Measurements from ENCODE around the gene TSPOAP1. TPM values are rescaled to one million over a fixed set of nuclear protein-coding genes. Genes with fewer than 3 reads are reported as not detected.

Gene TSPOAP1
- total and polyA plus RNA-seq, 2 of the 4 experiments (the other 2 are of a cell fraction), result 0.90 to 1.6 TPM

- in situ Hi-C loops (cut with MboI; ENCODE audit: low sequenced_read_pairs) (no loop called here), dilution Hi-C loops (cut with HindIII; ENCODE audit: low sequenced_read_pairs, unreplicated experiment) (no loop called here), intact Hi-C loops (cut with micrococcal nuclease) (loop anchor here (1.0 to 5.0 kb wide), 5 partner anchors 27 to 165 kb away; partner anchors contain the start of gene RNF43)
- Histone ChIP-seq H3K9me1 (ENCODE audit: insufficient read depth, low read length) (no peaks in the 10 kb centered on the region), H3K4me1 (ENCODE audit: control insufficient read depth, insufficient read depth, low read length) (no peaks in the 10 kb centered on the region), H3K27me3 (ENCODE audit: control insufficient read depth, insufficient read depth, low read length) (no peaks in the 10 kb centered on the region), H2BK120ac (ENCODE audit: low read depth, low read length) (peak within 1 kb of the TSS; percentile 41), H3K9ac (ENCODE audit: low read depth, low read length) (peak within 1 kb of the TSS; percentile 98), H3K27ac (ENCODE audit: insufficient read depth, low read length) (peak within 1 kb of the TSS; percentile 94), H3K4me3 (ENCODE audit: insufficient read depth, low read depth, low read length) (peak within 1 kb of the TSS; percentile 94), H2BK20ac (ENCODE audit: low read depth, low read length) (no peak within 1 kb of the TSS), H4K5ac (ENCODE audit: low read depth, low read length) (peak within 1 kb of the TSS; percentile 94), H3K4ac (ENCODE audit: low read depth, low read length) (peak within 1 kb of the TSS; percentile 97), H3K4me2 (ENCODE audit: low read depth, low read length) (peak within 1 kb of the TSS; percentile 100), H3K56ac (ENCODE audit: extremely low read depth, insufficient read depth, low read length) (peak within 1 kb of the TSS; percentile 73), H3K36me3 (ENCODE audit: control insufficient read depth, insufficient read depth, low read length) (peaks cover 17% of the 10 kb centered on the region), H2BK15ac (ENCODE audit: low read depth, low read length) (no peak within 1 kb of the TSS), H4K8ac (ENCODE audit: low read depth in 2 of 2, low read length in 2 of 2) (peak within 1 kb of the TSS; percentile 78 to 99), H3K9me3 (ENCODE audit: control insufficient read depth, insufficient read depth, low read length) (no peaks in the 10 kb centered on the region), H3K23ac (ENCODE audit: low read depth, low read length) (peak within 1 kb of the TSS; percentile 85), H2AFZ (replicated peaks; ENCODE audit: low read length, poor library complexity) (peak within 1 kb of the TSS; percentile 97), H3K14ac (replicated peaks; ENCODE audit: low read depth, low read length) (peak within 1 kb of the TSS; percentile 95), H3K18ac (ENCODE audit: low read depth, low read length) (peak within 1 kb of the TSS; percentile 82), H2AK5ac (ENCODE audit: low read depth, low read length) (peak within 1 kb of the TSS; percentile 95), H2BK5ac (ENCODE audit: low read depth, low read length, poor library complexity, severe bottlenecking) (peak within 1 kb of the TSS; percentile 82), H2AK9ac (replicated peaks; ENCODE audit: low read depth, low read length, poor library complexity) (peak within 1 kb of the TSS; percentile 99), H4K20me1 (ENCODE audit: insufficient read depth, low read length) (no peaks in the 10 kb centered on the region), H4K91ac (ENCODE audit: insufficient read depth, low read depth, low read length) (peak within 1 kb of the TSS; percentile 77), H3K79me1 (ENCODE audit: low read depth in 1 of 2, low read length in 2 of 2) (peaks cover 20 to 29% of the 10 kb centered on the region in 2 experiments)
- CTCF ChIA-PET, result interaction anchor here (1.2 to 1.6 kb wide), 3 partner anchors 34 to 66 kb away, joined by 5 to 7 read pairs (median 5); partner anchors contain the start of gene RNF43
- no TSS peak for BruUV-seq (replicated peaks)
- DNase-seq (peak; percentile 92), ATAC-seq (ENCODE audit: low read depth) (peak; percentile 87)
- WGBS, 2 experiments (ENCODE audit: extremely low coverage in 2 of 2, insufficient read length in 1 of 2), result 0% methylated on average over 45 of the region's 60 CpGs; no CpG with 5 or more reads in 1 of the 2 experiments
- POLR2A ChIA-PET (ENCODE audit: unreplicated experiment), result interaction anchor here (0.5 to 2.3 kb wide), 9 partner anchors 8 to 63 kb away, joined by 3 to 13 read pairs (median 3); no protein-coding TSS in a partner anchor
- TF ChIP-seq MAZ (IDR thresholded peaks at IDR 0.05; ENCODE audit: borderline replicate concordance, low read depth, low read length) (peak; percentile 65; the same call in 1 of the 2 replicates), RCOR1 (IDR thresholded peaks at IDR 0.05; ENCODE audit: insufficient replicate concordance, low read length) (no peak), RAD21 (IDR thresholded peaks at IDR 0.05; ENCODE audit: low read length) (0 out of 2 replicates have a peak, but pooled peaks have one; percentile 6), MAFK (IDR thresholded peaks at IDR 0.05; ENCODE audit: low read depth, low read length) (no peak), USF2 (IDR thresholded peaks at IDR 0.05; ENCODE audit: low read depth, low read length) (no peak), RFX5 (IDR thresholded peaks at IDR 0.05; ENCODE audit: low read depth, low read length) (no peak), FOS (IDR thresholded peaks at IDR 0.05; ENCODE audit: low read depth, low read length) (no peak), ELK1 (IDR thresholded peaks at IDR 0.05; ENCODE audit: borderline replicate concordance, low read depth, low read length) (no peak; the same call in 1 of the 2 replicates), BHLHE40 (IDR thresholded peaks at IDR 0.05; ENCODE audit: low read depth, low read length) (peak; percentile 90), NFE2L2 (IDR thresholded peaks at IDR 0.05; ENCODE audit: low read depth, low read length) (no peak), CHD1 (IDR thresholded peaks at IDR 0.05; ENCODE audit: low read depth, low read length) (no peak; the same call in 1 of the 2 replicates), CEBPB (IDR thresholded peaks at IDR 0.05; ENCODE audit: low read depth, low read length) (no peak), MXI1 (IDR thresholded peaks at IDR 0.05; ENCODE audit: borderline replicate concordance, low read depth, low read length) (0 out of 2 replicates have a peak, but pooled peaks have one; percentile 21), SMC3 (IDR thresholded peaks at IDR 0.05; ENCODE audit: low read depth, low read length) (no peak), POLR2A (IDR thresholded peaks at IDR 0.05; ENCODE audit: low read depth, low read length) (peak; percentile 89)
Observed at GRCh38 chr17:58351831-58352595, 23.4 kb upstream of the TSPOAP1 start, which contains the start of gene SUPT4H1. SUPT4H1 (minus strand) TSS chr17:58352201; CDS start chr17:58352135, 66 bp downstream.

All from IMR-90 (cell line).